Thyroid gland (tissue), 4 donors: ENCODE data around the gene EPB41L4A. TPM values are rescaled to one million over a fixed set of nuclear protein-coding genes. Genes with fewer than 3 reads are reported as not detected.

Experiments used
- DNase-seq, 2 donors: peaks; one replicate each; pipeline ENCODE4 v3.0.0-alpha.2; 2019
- H3K27ac ChIP-seq, 3 donors: fragments of 200-600 bp; sonication (generic); 1 replicate in 2 of 3; 2 replicates in 1 of 3; pipeline ENCODE4 v1.5.1; 2016 to 2019; ENCODE audit warnings: mild to moderate bottlenecking in 1 of 3, moderate library complexity in 1 of 3
- H3K27me3 ChIP-seq: fragments of 200-600 bp; sonication (generic); one replicate; pipeline ENCODE4 v1.5.1; 2019
- H3K36me3 ChIP-seq, 2 donors: fragments of 200-600 bp; sonication (generic); one replicate each; pipeline ENCODE4 v1.5.1; 2016 to 2019
- H3K4me1 ChIP-seq, 2 donors: fragments of 200-600 bp; sonication (generic); one replicate each; pipeline ENCODE4 v1.5.1; 2017 to 2019
- H3K4me3 ChIP-seq, 3 donors: fragments of 200-600 bp; sonication (generic); replicated peaks in 1 of 3; 1 replicate in 2 of 3; 2 replicates in 1 of 3; pipeline ENCODE4 v1.5.1; 2016; ENCODE audit warnings: mild to moderate bottlenecking in 1 of 3
- H3K9me3 ChIP-seq: fragments of 200-600 bp; sonication (generic); one replicate; pipeline ENCODE4 v1.5.1; 2017
- POLR2A ChIP-seq, 2 donors: fragments of 450-650 bp; IDR thresholded peaks; one replicate each; pipeline ENCODE4 v1.6.1; 2017; ENCODE audit warnings: antibody characterized with exemption in 2 of 2, mild to moderate bottlenecking in 2 of 2, moderate library complexity in 1 of 2
- WGBS, 2 donors: methylation state at CpG; one replicate each; pipeline ENCODE4 v1.1.5; 2017; 5-methylcytosine and 5-hydroxymethylcytosine counted together
- intact Hi-C: fragments of 100-400 bp; cut with DNase I; formaldehyde crosslinking; loops from one replicate; pipeline ENCODE4 v1.15.1; 2023
- total RNA-seq, 4 donors: library from RNA; depleted of rRNA; stranded (reverse); fragments of >200 nt; gene quantifications; one replicate each; pipeline ENCODE4 v1.2.3, GENCODE V29; 2016
- TF ChIP-seq, protein P1 (sequence below), 6 experiments: fragments of 200-600 bp in 3 of 6; fragments of 450-650 bp in 3 of 6; sonication (generic) in 3 of 6; IDR thresholded peaks; one replicate each; pipeline ENCODE4 v1.5.1; 2016 to 2019; ENCODE audit warnings: antibody characterized with exemption in 6 of 6, mild to moderate bottlenecking in 2 of 6, inconsistent platforms in 1 of 6, moderate library complexity in 1 of 6

The EPB41L4A gene
- total RNA-seq, 4 donors from 2014 or later, result 31.9 to 44.2 (median 37.5) TPM

- H3K4me1 ChIP-seq, result peaks cover 13 to 45% of the 10 kb centered on the region in 2 donors
- H3K36me3 ChIP-seq, result no peaks in the 10 kb centered on the region
- H3K4me3 ChIP-seq, result no peak overlapping the region
- no peaks in the 10 kb centered on the region for H3K27me3 ChIP-seq
- H3K27ac ChIP-seq, result peak overlapping the region; percentile 73 to 88 (median 87)
- intact Hi-C loops, result no loop called here
- H3K9me3 ChIP-seq, result no peaks in the 10 kb centered on the region
- TF ChIP-seq, protein P1, sequence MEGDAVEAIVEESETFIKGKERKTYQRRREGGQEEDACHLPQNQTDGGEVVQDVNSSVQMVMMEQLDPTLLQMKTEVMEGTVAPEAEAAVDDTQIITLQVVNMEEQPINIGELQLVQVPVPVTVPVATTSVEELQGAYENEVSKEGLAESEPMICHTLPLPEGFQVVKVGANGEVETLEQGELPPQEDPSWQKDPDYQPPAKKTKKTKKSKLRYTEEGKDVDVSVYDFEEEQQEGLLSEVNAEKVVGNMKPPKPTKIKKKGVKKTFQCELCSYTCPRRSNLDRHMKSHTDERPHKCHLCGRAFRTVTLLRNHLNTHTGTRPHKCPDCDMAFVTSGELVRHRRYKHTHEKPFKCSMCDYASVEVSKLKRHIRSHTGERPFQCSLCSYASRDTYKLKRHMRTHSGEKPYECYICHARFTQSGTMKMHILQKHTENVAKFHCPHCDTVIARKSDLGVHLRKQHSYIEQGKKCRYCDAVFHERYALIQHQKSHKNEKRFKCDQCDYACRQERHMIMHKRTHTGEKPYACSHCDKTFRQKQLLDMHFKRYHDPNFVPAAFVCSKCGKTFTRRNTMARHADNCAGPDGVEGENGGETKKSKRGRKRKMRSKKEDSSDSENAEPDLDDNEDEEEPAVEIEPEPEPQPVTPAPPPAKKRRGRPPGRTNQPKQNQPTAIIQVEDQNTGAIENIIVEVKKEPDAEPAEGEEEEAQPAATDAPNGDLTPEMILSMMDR (IDR thresholded peaks at IDR 0.05), result no peak
- peak in 1 of 2 donors; percentile 43 for TF ChIP-seq POLR2A (IDR thresholded peaks at IDR 0.05)
- WGBS, 2 donors, result 10 to 40% methylated on average over 7 of the region's 7 CpGs
- DNase-seq, result peak; percentile 70 to 75
Observed at GRCh38 chr5:112293587-112293986, 125.5 kb downstream of the EPB41L4A start.

- no peaks in the 10 kb centered on the region for H3K36me3 ChIP-seq
- no peaks in the 10 kb centered on the region for H3K27me3 ChIP-seq
- H3K4me1 ChIP-seq, result peaks cover 13 to 45% of the 10 kb centered on the region in 2 donors
- DNase-seq, result peak; percentile 59 to 60
- intact Hi-C loops, result no loop called here
- TF ChIP-seq, protein P1 (IDR thresholded peaks at IDR 0.05), result no peak
- no peak for TF ChIP-seq POLR2A (IDR thresholded peaks at IDR 0.05)
- peak overlapping the region; percentile 19 to 33 (median 26) for H3K27ac ChIP-seq
- no peak overlapping the region for H3K4me3 ChIP-seq
- no peaks in the 10 kb centered on the region for H3K9me3 ChIP-seq
Observed at GRCh38 chr5:112290691-112291090, 128.4 kb downstream of the EPB41L4A start.

GRCh38 chr5:112289465-112289864, 129.6 kb downstream of the EPB41L4A start:
- Histone ChIP-seq H3K27ac (no peak overlapping the region), H3K4me1 (peaks cover 11 to 46% of the 10 kb centered on the region in 2 donors), H3K9me3 (no peaks in the 10 kb centered on the region), H3K27me3 (no peaks in the 10 kb centered on the region), H3K36me3 (no peaks in the 10 kb centered on the region), H3K4me3 (no peak overlapping the region)
- intact Hi-C loops, result no loop called here
- 90 to 92% methylated on average over 4 of the region's 4 CpGs for whole genome bisulfite sequencing, 2 donors
- TF ChIP-seq, protein P1 (IDR thresholded peaks at IDR 0.05), result peak in 2 of 6 experiments; percentile 9 to 17
- no peak for TF ChIP-seq POLR2A (IDR thresholded peaks at IDR 0.05)
- DNase-seq, result peak; percentile 44 to 59

- H3K27ac ChIP-seq, result no peak overlapping the region
- 79 to 88% methylated on average over 5 of the region's 5 CpGs for WGBS, 2 donors
- no peaks in the 10 kb centered on the region for H3K36me3 ChIP-seq
- H3K27me3 ChIP-seq, result no peaks in the 10 kb centered on the region
- peaks cover 6 to 19% of the 10 kb centered on the region in 2 donors for H3K4me1 ChIP-seq
- no peak overlapping the region for H3K4me3 ChIP-seq
- no peak for DNase-seq
- intact Hi-C loops, result no loop called here
- no peaks in the 10 kb centered on the region for H3K9me3 ChIP-seq
- no peak for TF ChIP-seq POLR2A (IDR thresholded peaks at IDR 0.05)
Observed at GRCh38 chr5:112283943-112284929, 134.8 kb downstream of the EPB41L4A start.

GRCh38 chr5:112283034-112283582, 136.0 kb downstream of the EPB41L4A start:
- intact Hi-C loops, result no loop called here
- H3K9me3 ChIP-seq, result no peaks in the 10 kb centered on the region
- no peak overlapping the region for H3K4me3 ChIP-seq
- peaks cover 5 to 16% of the 10 kb centered on the region in 2 donors for H3K4me1 ChIP-seq
- H3K27ac ChIP-seq, result no peak overlapping the region
- H3K36me3 ChIP-seq, result no peaks in the 10 kb centered on the region
- no peaks in the 10 kb centered on the region for H3K27me3 ChIP-seq
- DNase-seq, result no peak
- no peak for TF ChIP-seq POLR2A (IDR thresholded peaks at IDR 0.05)
- TF ChIP-seq, protein P1 (IDR thresholded peaks at IDR 0.05), result no peak
- WGBS, 2 donors, result 79 to 82% methylated on average over 3 of the region's 3 CpGs
